22Rv1 (cell line): Measurements from ENCODE around the gene COL6A3.

Source experiments
- ZFX ChIP-seq: fragments of 450-650 bp; IDR thresholded peaks from 2 replicates; pipeline ENCODE4 v1.6.1; 2017; ENCODE audit warnings: antibody characterized with exemption, borderline replicate concordance
- TF ChIP-seq, protein P1 (sequence below): fragments of 450-650 bp; IDR thresholded peaks from 2 replicates; pipeline ENCODE4 v1.5.1; 2017; ENCODE audit warnings: mild to moderate bottlenecking

GRCh38 chr2:237294460-237294859 lies 119.5 kb downstream of the COL6A3 start:
- TF ChIP-seq, protein P1, sequence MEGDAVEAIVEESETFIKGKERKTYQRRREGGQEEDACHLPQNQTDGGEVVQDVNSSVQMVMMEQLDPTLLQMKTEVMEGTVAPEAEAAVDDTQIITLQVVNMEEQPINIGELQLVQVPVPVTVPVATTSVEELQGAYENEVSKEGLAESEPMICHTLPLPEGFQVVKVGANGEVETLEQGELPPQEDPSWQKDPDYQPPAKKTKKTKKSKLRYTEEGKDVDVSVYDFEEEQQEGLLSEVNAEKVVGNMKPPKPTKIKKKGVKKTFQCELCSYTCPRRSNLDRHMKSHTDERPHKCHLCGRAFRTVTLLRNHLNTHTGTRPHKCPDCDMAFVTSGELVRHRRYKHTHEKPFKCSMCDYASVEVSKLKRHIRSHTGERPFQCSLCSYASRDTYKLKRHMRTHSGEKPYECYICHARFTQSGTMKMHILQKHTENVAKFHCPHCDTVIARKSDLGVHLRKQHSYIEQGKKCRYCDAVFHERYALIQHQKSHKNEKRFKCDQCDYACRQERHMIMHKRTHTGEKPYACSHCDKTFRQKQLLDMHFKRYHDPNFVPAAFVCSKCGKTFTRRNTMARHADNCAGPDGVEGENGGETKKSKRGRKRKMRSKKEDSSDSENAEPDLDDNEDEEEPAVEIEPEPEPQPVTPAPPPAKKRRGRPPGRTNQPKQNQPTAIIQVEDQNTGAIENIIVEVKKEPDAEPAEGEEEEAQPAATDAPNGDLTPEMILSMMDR: no peak
- TF ChIP-seq ZFX: no peak
